CD4-positive, alpha-beta T cell treated with Interleukin-17A for 1 hour (primary cell): ENCODE data around the gene POLR2I.
A peak's percentile ranks its signal among the peaks of the same experiment; 100 is the strongest.
"Not testable (repeated sequence)": the region's sequence is repeated elsewhere in the genome, so short reads cannot be mapped to it uniquely, and the experiment has no call there.

Source experiments
- DNase-seq: peaks from one replicate; pipeline ENCODE4 v3.0.0-alpha.2; 2020

The POLR2I gene

GRCh38 chr19:36114721-36115452, at the start of gene POLR2I:
TSS of gene POLR2I (minus strand) at chr19:36114875. CDS start at chr19:36114856, 19 bp downstream.
- peak; percentile 100 for DNase-seq

GRCh38 chr19:36163813-36164212, 49.1 kb upstream of the POLR2I start:
- no peak for DNase-seq

- no peak for DNase-seq
These were observed 46.3 kb upstream of the POLR2I start for GRCh38 chr19:36160821-36161596.

- no peak for DNase-seq
These were observed 38.5 kb upstream of the POLR2I start for GRCh38 chr19:36153126-36153525.

GRCh38 chr19:36152352-36153091, 37.8 kb upstream of the POLR2I start, which contains the start of gene COX7A1:
TSS of gene COX7A1 (minus strand) at chr19:36152447. CDS start at chr19:36152407, 40 bp downstream.
- DNase-seq, result no peak

GRCh38 chr19:36152019-36152351, 37.3 kb upstream of the POLR2I start:
- no peak for DNase-seq

GRCh38 chr19:36151144-36152018, 36.7 kb upstream of the POLR2I start:
- DNase-seq, result no peak

- DNase-seq, result no peak
These were observed 35.9 kb upstream of the POLR2I start for GRCh38 chr19:36150586-36150985.

GRCh38 chr19:36149673-36150406, 35.2 kb upstream of the POLR2I start:
- no peak for DNase-seq

GRCh38 chr19:36144624-36145023, 29.9 kb upstream of the POLR2I start:
- no peak for DNase-seq

- no peak for DNase-seq
These were observed 27.8 kb upstream of the POLR2I start for GRCh38 chr19:36142496-36142895.

- DNase-seq, result no peak
These were observed 27.4 kb upstream of the POLR2I start for GRCh38 chr19:36142046-36142445.

- peak; percentile 95 for DNase-seq
These were observed 26.6 kb upstream of the POLR2I start for GRCh38 chr19:36141039-36141927.

- DNase-seq, result no peak
These were observed 25.8 kb upstream of the POLR2I start for GRCh38 chr19:36140304-36141038.

GRCh38 chr19:36139473-36140303, 25.0 kb upstream of the POLR2I start, which contains the start of gene CAPNS1:
TSS of gene CAPNS1 (plus strand) at chr19:36140066. CDS start at chr19:36141012, 946 bp downstream.
- DNase-seq, result peak; percentile 93

- DNase-seq, result no peak
These were observed 24.4 kb upstream of the POLR2I start for GRCh38 chr19:36139120-36139472.

GRCh38 chr19:36136964-36137686, 22.4 kb upstream of the POLR2I start:
- DNase-seq, result no peak

GRCh38 chr19:36134867-36135266, 20.2 kb upstream of the POLR2I start:
- DNase-seq, result not testable (repeated sequence)
